HG02642 (cell line): Measurements from ENCODE around the gene NOMO2.
"Not testable (repeated sequence)": the region's sequence is repeated elsewhere in the genome, so short reads cannot be mapped to it uniquely, and the experiment has no call there.

Experiments used
- ATAC-seq: cut with Tn5 transposase; IDR thresholded peaks from one replicate; pipeline ENCODE4 v1.9.1; 2021; ENCODE audit warnings: mild to moderate bottlenecking; ENCODE audit not compliant: unreplicated experiment, poor library complexity

The NOMO2 gene

DNA sequence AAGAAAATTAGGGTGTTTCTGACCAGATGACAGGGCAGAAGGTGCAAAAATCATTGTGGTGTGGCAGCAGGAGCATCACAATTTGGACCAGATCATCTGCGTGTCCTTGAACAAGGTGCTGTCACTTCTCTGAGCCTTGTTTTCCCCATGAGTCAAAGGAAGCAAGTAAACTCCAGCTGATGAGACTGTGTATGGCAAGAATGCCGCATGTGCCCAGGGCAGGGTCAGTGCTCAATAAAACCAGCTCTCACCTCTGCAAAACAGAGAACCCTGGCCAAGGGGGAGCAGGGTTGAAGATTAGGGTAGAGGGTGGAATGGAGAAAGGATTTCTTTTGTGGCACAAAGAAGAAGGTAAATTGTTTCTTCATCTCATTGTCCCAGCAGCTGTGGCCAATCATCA is 17.4 kb upstream of the NOMO2 start:
- ATAC-seq, result not testable (repeated sequence)

DNA sequence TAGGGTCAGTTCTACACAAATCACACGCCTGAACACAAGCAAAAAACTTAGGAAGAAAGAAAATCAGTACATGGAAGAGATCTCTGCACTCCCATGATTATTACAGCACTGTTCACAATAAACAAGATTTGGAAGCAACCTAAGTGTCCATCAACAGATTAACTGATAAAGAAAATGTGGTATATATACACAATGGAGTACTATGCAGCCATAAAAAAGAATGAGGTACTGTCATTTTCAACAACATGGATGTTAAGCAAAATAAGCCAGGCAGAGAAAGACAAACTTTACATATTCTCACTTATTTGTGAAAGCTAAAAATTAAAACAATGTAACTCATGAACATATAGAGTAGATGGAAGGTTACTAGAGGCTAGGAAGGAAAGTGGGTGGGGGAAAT is 16.0 kb upstream of the NOMO2 start:
- not testable (repeated sequence) for ATAC-seq

DNA sequence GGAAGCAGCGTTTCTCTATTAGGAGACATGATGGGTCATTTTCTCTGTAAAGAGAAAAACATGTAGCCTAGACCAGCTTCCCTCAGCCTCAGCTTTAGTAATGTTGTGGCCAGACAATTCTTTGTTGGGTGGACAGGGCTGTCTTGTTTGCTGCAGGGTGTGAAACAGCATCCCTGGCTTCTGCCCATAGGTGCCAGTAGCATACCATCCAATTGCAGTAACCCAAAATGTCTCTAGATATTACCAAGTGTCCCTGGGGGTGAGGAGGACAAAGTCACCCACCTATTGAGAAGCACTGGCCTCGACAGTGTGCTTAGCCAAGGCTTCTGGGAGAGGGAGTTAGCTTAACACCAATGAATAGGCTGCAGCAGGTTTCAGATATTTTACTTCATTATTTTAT is 14.0 kb upstream of the NOMO2 start:
- not testable (repeated sequence) for ATAC-seq

DNA sequence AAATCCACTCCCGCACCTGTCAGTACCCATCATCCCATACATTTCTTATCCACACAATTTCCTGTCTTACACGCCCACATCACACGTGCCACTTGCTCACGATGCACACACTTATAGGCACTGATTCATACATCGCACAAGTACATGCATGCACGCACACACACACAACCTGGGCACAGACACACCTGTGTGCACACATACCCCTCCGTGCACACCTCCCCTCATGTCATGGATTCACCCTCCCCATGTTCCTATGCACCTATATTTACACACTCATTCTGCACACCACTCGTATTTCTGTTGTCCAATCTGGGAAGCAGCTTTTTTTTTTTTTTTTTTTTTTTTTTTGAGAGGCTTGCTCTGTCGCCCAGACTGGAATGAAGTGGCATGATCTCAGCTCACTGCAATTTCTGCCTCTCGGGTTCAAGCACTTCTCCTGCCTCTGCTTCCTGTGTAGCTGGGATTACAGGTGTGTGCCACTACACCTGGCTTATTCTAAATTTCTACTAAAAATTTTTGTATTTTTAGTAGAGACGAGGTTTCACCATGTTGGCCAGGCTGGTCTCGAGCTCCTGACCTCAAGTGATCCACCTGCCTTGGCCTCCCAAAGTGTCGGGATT is 13.5 kb upstream of the NOMO2 start:
- ATAC-seq, result not testable (repeated sequence)

DNA sequence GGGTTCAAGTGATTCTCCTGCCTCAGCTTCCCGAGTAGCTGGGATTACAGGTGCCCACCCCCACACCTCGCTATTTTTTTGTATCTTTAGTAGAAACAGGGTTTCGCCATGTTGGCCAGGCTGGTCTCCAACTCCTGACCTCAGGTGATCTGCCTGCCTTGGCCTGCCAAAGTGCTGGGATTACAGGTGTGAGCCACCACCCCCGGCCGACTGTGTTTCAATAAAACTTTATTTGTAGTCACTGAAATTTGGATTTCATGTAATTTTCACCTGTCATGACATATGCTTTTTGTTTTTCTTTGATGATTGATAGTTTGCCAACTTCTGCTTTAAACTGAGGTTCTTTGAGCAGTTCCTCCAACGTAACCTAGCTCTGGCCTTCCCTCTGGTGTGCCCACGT is 12.0 kb upstream of the NOMO2 start:
- ATAC-seq, result not testable (repeated sequence)

DNA sequence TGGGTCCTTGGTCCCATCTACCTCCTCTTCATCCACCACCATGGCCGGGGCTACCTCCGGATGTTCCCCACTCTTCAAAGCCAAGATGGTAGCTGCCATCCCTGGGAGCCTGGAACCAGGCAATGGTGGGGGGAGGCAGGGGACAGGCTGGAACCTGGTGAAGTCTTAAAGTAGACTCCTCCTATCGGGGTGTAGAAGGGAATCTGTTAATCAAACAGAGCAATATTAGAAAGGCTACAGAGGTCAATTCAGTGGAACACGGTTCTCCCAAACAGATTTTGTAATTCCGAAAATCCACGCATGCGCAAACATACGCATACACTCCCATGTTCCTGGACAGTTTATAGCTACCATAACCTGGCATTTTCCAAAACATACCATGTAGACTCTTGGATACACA is 11.1 kb upstream of the NOMO2 start:
- ATAC-seq, result not testable (repeated sequence)

DNA sequence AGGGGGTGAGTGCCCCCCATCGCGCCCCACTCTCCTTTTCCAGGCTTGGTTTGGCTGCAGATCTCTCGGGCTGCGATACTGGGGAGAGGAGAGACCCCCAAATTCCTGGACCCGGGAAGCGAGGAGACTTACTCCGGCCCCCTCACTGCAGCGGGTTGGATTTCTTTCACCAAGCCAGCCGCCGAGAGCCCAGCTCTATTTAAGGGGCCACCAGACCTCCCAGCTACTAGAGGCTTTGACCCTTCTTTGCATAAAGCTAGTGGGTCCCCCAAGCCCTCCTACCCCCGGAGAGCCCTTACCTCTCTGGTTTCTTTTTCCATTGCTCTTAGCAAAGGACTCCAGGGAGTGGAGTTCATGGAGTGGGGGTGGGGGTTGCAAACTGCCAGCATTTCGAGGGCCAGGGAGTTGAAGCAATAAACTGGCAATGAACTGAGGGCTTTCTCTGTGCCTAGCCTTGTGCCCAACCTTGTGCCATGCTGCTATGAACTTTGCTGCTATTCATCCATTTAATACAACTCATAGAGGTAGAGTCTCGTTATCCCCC is 9.5 kb upstream of the NOMO2 start:
- ATAC-seq, result not testable (repeated sequence)

DNA sequence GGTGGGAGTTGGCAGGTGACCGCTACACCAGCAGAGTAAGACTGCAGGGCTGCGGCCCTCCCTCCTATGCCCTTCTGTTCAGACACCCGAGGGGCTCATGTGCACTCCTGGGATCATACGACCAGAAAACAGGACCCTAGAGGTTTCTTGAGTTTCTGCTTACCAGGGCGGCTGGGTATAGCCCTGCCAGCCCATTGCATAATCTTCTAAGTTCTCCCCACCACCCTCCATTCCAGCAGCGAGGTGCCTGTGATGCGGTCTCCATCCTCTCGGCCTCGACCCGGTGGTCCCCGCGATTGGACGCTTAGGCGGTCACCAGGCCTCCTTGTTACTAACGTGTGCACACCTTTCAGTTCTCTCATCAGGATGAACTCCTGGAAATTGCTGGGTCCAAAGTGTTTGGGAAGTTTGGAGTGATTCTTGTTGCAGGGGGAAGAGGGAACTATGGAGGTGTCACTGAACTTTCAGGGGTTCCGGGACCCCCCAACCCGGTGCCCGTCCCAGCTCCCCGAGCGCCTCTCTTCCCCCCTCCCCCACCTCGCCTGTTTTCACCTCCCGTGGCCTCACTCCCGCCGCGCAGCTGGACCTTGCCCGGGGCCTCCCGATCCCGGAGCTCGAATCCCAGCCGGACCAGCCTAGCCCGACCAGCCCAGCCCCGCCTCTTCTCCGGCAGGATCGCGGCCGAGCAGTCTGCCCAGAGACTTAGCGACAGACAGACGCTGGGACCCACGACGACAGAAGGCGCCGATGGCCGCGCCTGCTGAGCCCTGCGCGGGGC is 8.8 kb upstream of the NOMO2 start:
- ATAC-seq, result not testable (repeated sequence)

DNA sequence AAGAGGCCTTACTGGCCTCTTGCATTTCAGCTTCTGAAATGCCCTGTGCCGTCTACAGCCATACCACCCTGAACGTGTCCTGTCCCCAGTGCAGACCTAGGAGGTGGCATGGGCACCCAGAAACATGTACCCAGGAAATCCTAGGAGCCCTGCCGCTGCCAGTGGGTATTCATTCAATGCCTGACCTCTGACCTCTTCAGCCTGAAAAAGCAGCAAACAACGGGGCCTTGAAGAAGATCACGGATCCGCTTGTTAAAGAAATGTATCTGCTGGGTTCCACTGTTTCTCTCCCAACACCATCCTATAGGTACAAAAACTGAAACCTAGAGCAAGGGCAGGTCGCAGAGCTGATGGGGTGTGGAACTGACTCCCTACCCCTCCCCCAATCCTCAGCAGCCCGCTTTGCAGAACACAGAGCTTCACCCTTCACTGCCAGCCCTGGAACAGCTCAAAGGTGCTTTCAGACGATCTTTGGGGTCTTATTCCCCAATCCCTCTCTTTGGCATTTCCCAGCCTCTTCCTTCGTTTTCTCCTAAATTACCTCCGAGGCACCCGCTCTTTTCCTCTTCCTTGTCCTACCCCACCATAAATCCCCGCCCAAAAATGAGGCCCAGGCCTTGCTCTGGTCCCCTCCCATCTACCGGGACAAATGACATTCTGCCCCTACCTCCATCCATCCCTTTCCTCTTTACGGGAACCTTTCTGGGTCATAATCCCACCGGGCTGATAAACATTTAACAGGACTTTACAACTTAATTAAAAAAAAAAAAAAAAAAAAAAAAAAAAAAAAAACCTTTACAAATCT is 1.3 kb downstream of the NOMO2 start:
- not testable (repeated sequence) for ATAC-seq

DNA sequence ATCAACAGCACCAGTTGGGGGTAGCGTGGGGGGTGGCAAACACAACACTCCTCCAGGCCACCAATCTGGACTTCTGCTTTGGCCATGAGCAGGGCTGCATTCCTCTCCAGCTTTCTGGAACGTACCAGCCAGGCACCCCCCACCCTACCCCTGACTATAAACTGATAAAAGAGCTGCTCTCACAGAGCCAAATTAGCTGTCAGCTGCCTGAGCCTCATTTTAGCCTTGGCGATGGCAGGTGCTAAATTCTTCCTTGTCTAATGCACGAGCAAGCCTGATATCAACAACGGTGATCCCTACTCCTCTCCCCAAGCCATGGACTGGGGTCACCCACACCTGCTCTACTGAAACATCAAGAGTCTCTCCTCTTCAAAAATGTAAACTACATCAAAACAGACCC is 8.2 kb downstream of the NOMO2 start:
- ATAC-seq, result not testable (repeated sequence)

DNA sequence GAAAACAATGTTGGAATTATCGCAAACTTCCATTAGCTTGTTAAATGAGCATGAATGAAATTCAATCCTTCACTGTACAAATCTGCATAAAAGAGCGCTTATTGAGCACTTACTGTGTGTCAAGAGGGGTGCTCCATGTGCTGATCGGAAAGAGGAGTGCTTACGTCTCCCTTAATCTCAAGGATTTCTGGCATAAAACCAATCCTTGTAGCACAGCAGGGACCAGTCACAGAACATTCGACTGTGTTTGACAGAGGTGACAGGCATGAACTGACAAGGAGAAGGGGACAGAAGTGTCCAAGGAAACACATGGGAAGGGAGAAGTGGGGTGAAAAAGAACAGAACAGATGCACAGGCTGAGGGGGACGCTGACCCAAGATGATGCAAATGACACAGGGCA is 14.5 kb downstream of the NOMO2 start:
- not testable (repeated sequence) for ATAC-seq

DNA sequence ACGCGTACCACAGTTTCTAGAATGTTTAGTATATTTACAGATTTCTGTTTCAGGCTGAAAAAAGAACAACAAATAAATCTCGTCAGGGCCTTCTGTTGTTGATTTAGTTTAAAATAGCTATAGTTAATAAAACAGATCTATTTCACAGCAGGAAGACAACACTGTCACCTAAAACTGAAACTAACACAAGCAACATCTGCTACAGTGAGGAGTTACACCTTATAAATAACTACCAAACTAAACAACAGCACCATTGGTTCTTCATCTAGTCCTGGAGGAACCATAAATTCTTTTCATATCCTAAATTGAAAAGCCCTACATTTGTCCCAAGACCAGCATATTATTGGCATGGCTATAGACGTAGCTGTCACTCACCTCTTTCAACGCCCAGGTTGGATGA is 15.0 kb downstream of the NOMO2 start:
- ATAC-seq, result not testable (repeated sequence)

DNA sequence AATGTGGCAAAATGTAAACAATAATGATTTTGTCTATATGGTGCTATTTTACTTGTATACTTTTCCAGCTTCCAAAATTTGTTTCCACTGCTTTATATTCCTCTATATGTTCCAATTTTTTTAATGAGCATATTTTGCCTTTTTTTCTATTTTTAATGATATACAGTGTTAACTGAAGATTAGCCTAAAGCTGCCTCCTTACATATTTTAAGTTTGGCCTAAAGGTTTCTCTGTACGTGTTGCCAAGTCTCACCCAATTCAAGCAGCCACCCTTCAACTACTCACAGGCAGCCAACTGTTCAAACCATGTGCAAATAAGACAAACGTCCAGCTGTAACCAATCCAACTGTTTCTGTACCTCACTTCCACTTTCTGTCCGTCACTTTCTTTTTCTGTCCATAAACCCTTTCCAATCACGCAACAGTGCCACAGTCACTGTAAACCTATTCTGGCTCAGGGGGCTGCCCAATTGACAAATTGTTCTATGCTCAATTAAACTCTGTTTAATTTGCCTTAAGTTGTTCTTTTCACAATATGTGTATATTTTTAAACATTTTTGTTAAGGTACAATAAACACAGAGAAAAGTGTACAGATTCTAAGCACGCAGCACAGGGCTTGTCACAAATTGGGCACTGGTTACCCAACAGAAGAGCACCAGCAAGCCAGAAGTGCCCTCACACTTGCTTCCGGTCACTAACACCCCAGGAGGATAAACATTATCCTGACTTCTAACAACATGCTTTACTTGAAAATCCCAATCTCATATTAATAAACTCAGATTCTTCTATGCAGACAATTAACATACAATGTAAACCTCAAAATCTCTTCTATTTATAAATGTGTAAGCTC is 17.4 kb downstream of the NOMO2 start:
- ATAC-seq, result not testable (repeated sequence)

DNA sequence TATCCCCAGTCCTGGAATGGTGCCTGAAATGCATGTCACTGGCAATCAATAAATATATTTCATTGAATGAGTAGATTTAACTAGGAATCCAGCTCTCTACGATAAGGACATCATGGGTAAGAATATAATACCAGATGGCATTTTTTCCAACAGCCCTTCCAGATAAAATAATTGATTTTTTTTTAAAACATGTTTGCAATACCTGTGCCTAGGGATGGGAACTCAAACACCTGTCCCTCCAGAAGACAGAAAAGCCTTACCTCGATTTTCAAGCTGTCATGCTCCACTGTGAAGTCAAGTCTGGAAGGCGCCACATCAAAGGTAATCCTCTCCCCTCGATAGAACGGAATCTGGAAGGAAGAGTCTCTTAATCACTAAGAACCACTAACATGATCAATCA is 20.0 kb downstream of the NOMO2 start:
- ATAC-seq, result not testable (repeated sequence)

DNA sequence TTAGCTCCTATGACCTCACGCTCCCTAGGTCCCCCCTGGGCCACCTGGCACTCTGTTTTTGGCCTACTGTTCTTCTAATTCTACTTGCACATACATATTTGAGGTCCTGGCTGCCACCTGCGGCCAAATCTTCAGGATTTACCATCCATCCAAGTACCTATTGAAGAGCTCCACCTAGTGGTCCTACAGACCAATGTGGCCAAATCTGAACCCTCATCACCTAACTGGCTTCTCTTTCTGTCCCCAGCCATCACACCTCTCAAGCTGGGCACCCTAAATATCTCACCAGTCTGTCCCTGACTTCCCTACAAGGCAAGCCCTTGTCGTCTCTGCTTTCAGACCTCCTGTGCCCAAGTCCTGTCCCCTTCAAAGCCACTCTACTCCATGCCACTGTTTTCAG is 24.9 kb downstream of the NOMO2 start:
- ATAC-seq, result not testable (repeated sequence)

DNA sequence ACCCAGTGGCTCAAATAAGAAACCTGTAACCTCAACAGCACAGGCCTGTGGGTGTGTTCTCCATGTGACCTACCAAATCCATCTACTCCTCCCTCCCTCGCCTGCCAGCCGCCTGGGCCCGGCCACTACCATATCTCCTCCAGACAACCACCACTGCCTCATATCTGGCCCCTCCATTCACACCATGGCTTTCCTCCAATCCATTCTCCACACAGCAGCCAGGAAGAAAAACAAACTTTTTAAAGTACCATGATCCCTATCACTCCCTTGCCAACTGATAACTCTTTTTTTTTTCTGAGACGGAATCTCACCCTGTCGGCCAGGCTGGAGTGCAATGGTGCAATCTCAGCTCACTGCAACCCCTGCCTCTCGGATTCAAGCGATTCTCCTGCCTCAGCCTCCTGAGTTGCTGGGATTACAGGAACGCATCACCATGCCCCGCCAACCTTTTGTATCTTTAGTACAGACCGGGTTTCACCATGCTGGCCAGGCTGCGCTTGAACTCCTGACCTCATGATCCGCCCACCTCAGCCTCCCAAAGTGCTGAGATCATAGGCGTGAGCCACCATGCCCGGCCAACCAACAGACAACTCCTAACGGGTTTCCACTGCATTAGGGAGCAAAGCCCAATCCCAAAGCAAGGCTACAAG is 26.3 kb downstream of the NOMO2 start:
- not testable (repeated sequence) for ATAC-seq

DNA sequence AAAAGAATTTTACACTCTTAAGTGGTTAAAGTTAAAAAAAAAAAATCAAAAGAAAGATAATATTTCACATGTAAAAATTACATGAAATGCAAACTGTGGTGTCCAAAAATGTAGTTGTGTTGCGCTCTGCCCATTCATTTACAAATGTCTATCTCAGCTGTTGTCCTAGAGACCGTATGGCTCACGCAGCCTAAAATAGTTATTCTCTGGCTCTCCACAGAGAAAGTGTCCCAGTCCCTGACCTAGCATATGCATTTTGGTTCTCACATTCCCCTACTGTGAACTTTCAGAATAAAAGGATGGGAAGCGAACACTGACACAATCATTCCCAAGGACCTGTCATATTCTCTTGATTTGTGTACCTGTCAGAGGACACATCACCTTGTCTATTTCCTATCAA is 27.6 kb downstream of the NOMO2 start:
- not testable (repeated sequence) for ATAC-seq

DNA sequence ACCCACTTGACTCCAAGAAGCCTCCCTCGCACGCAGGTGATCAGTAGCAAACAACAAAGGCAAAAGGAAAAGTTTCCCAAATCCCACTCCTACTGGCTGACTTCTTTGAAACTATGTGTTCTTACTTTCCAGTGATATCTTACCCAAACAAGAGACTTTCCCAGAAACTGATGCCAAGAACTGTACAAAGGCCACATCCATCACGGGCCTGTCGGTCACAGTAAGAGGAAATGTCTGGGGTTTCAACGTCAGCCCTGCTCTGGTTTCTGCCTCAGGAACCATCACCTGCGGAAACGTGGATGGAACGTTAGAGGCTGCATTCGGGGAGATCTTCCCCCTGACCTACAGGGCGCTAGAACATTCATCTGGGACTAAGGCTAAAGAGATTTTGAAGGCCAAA is 30.6 kb downstream of the NOMO2 start:
- ATAC-seq, result not testable (repeated sequence)

DNA sequence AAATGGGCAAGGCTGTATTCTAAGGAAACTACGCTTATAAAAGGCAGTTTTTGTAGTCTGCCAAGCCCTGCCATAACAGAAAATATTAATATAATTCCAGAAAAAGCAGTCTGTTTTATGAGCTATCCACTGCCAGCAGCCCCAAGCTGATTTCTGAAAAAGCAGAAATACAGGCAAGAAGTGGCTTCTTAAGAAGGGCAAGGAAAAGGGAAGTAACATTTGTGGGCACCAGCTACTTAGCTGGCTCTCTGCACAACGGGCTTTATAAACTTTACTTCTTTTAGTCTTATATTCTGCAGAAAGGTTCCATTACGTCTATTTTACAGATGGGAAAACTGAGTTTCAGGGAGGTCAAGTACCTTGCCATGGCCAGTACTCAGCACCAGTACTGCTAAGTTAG is 31.6 kb downstream of the NOMO2 start:
- not testable (repeated sequence) for ATAC-seq
